ENCODE results near the gene JOSD1.

DNA sequence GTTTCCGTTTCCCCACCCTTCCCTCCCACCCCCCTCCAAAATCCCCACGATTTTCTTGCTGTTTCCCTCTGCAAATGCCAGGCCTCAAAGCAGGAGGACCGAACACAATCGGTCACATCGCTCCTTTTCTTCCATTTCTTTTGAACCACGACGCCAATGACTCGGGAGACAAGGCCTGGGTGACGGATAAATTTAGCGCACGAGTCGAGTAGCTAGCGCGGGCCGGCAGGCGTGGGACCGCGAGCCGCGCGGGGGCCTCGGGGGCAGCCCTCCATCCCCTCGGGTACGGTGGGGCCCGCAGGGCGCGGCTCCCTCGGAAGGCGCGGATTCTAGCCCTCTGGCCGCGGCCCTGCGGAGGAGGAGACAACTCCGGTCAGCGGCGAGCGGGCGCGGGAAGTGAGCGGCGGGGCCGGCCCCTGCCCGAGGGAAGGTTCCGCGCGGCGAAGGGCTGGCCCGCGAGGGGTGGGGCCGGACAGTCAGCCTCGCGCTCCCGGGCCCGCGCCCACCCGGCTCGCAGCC is 414 bp downstream of the JOSD1 start:
- no peak for TF ChIP-seq CTCF (IDR thresholded peaks at IDR 0.05)
- peak in 1 of 2 donors; percentile 40 for TF ChIP-seq POLR2A (IDR thresholded peaks at IDR 0.05)
